ENCODE measurements around the gene C11orf52.

C11orf52 gene

GRCh38 chr11:111951565-111951964 is 32.9 kb downstream of the C11orf52 start:
- in situ Hi-C loops (cut with MboI; ENCODE audit: low pct_unique_long_range_greater_than_20kb, low sequenced_read_pairs, unreplicated experiment): no loop called here
- no peak for TF ChIP-seq CTCF (IDR thresholded peaks at IDR 0.05; ENCODE audit: extremely low read depth, insufficient read depth, missing control alignments)
- no peak for DNase-seq (ENCODE audit: low spot score)

GRCh38 chr11:111954154-111954553 is 35.4 kb downstream of the C11orf52 start:
- TF ChIP-seq CTCF (IDR thresholded peaks at IDR 0.05; ENCODE audit: extremely low read depth, insufficient read depth, missing control alignments): no peak
- in situ Hi-C loops (cut with MboI; ENCODE audit: low pct_unique_long_range_greater_than_20kb, low sequenced_read_pairs, unreplicated experiment): no loop called here
- DNase-seq (ENCODE audit: low spot score): no peak

- DNase-seq (ENCODE audit: low spot score): no peak
- in situ Hi-C loops (cut with MboI; ENCODE audit: low pct_unique_long_range_greater_than_20kb, low sequenced_read_pairs, unreplicated experiment): no loop called here
- no peak for TF ChIP-seq CTCF (IDR thresholded peaks at IDR 0.05; ENCODE audit: extremely low read depth, insufficient read depth, missing control alignments)
These were observed 39.1 kb downstream of the C11orf52 start for GRCh38 chr11:111957663-111958444.

- DNase-seq (ENCODE audit: low spot score): no peak
- in situ Hi-C loops (cut with MboI; ENCODE audit: low pct_unique_long_range_greater_than_20kb, low sequenced_read_pairs, unreplicated experiment): no loop called here
- no peak for TF ChIP-seq CTCF (IDR thresholded peaks at IDR 0.05; ENCODE audit: extremely low read depth, insufficient read depth, missing control alignments)
These were observed 42.2 kb downstream of the C11orf52 start for GRCh38 chr11:111960916-111961315.

GRCh38 chr11:111961389-111962300 is 42.9 kb downstream of the C11orf52 start:
- TF ChIP-seq CTCF (IDR thresholded peaks at IDR 0.05; ENCODE audit: extremely low read depth, insufficient read depth, missing control alignments): no peak
- DNase-seq (ENCODE audit: low spot score): no peak
- in situ Hi-C loops (cut with MboI; ENCODE audit: low pct_unique_long_range_greater_than_20kb, low sequenced_read_pairs, unreplicated experiment): no loop called here

GRCh38 chr11:111963931-111964340 is 45.2 kb downstream of the C11orf52 start:
- DNase-seq (ENCODE audit: low spot score): no peak
- in situ Hi-C loops (cut with MboI; ENCODE audit: low pct_unique_long_range_greater_than_20kb, low sequenced_read_pairs, unreplicated experiment): no loop called here
- no peak for TF ChIP-seq CTCF (IDR thresholded peaks at IDR 0.05; ENCODE audit: extremely low read depth, insufficient read depth, missing control alignments)
